ENCODE measurements around the gene RNF220. TPM values are rescaled to one million over a fixed set of nuclear protein-coding genes. Genes with fewer than 3 reads are reported as not detected.

The RNF220 gene
- total and polyA plus RNA-seq, 9 of the 15 experiments (the other 6 are each of a cell fraction or from before 2014, with no cell fraction given) = 5.1 to 117 (median 66.9) TPM

GRCh38 chr1:44674113-44675000, 269.3 kb downstream of the RNF220 start, which contains the start of the genes ARMH1 and TMEM53 (continued):
- 0 out of 2 replicates have a peak, but pooled peaks have one; percentile 73 for TF ChIP-seq E2F4 (CRISPR knock-in tag; IDR thresholded peaks at IDR 0.05; ENCODE audit: low read depth)
- TF ChIP-seq GATAD2A (IDR thresholded peaks at IDR 0.05) = no peak
- 0 out of 2 replicates have a peak, but pooled peaks have one; percentile 36 for TF ChIP-seq E2F5 (CRISPR knock-in tag; IDR thresholded peaks at IDR 0.05)
- TF ChIP-seq ZNF449 (CRISPR knock-in tag; IDR thresholded peaks at IDR 0.05) = no peak
- peak; percentile 99 for TF ChIP-seq NEUROD1 (IDR thresholded peaks at IDR 0.05; ENCODE audit: borderline replicate concordance, low read depth, low read length, partially characterized antibody)
- TF ChIP-seq MYC (IDR thresholded peaks at IDR 0.05; ENCODE audit: low read depth, low read length) = peak; percentile 75
- TF ChIP-seq MYC (CRISPR knock-in tag; IDR thresholded peaks at IDR 0.05; ENCODE audit: borderline replicate concordance, low read depth) = no peak
- no peak for TF ChIP-seq ZNF395 (CRISPR knock-in tag; IDR thresholded peaks at IDR 0.05)
- peak; percentile 24; the same call in 1 of the 2 replicates for TF ChIP-seq RNF2 (IDR thresholded peaks at IDR 0.05)
- peak; percentile 95 for TF ChIP-seq SP1 (CRISPR knock-in tag; IDR thresholded peaks at IDR 0.05)
- TF ChIP-seq BRD9 (IDR thresholded peaks at IDR 0.05; ENCODE audit: low read depth, partially characterized antibody) = no peak
- no peak for TF ChIP-seq THRA (IDR thresholded peaks at IDR 0.05)
- TF ChIP-seq EP400 (IDR thresholded peaks at IDR 0.05) = peak; percentile 72; the same call in 1 of the 2 replicates
- no peak for TF ChIP-seq ZFPM2 (CRISPR knock-in tag; IDR thresholded peaks at IDR 0.05)
- TF ChIP-seq ZNF41 (CRISPR knock-in tag; conservative IDR thresholded peaks at IDR 0.05) = no peak
- no peak for TF ChIP-seq TRIM25 (IDR thresholded peaks at IDR 0.05; ENCODE audit: borderline replicate concordance)
- TF ChIP-seq MEF2D (tag; conservative IDR thresholded peaks at IDR 0.05; ENCODE audit: low read depth) = no peak
- TF ChIP-seq STAT5B (CRISPR knock-in tag; IDR thresholded peaks at IDR 0.05) = no peak

Data from K562 (cell line).